Heart left ventricle (tissue), 13 donors: ENCODE measurements around the gene GARIN5B.

Experiments
- POLR2A ChIP-seq, 2 donors: fragments of 450-650 bp; IDR thresholded peaks; one replicate each; pipeline ENCODE4 v1.6.1; 2017; ENCODE audit warnings: antibody characterized with exemption in 2 of 2, mild to moderate bottlenecking in 2 of 2, moderate library complexity in 2 of 2
- TF ChIP-seq, protein P1 (sequence below), 12 donors: fragments of 200-600 bp; sonication (generic) in 4 of 12; IDR thresholded peaks; one replicate each; pipeline versions ENCODE4 v1.5.0 to v1.8.0; 2018 to 2022; ENCODE audit warnings: antibody characterized with exemption in 12 of 12, mild to moderate bottlenecking in 5 of 12
- donor health status: ischemic (EF 13 %, LVEDD 7.1; RV severe dilation, severe dysfunction).
- donor health status: DM: no; HTN: yes; CAD: no.
- donor health status: DM: no; HTN: no; CAD: no.
- donor health status: ischemic (EF 25% LVEDD 6.9; RV normal size, moderate dysfunction).
- donor health status: ischemic (EF 25% LVEDD 5.7; RV mildly dilated, moderate dysfunction).
- donor health status: ischemic (EF 35%, LVEDD 5.7; RV mildly dilated, moderate dysfunction).
- donor health status: nonischemic (EF 11% LVEDD 7.7; RV severe dilation, severe dysfunction).
- donor health status: DM: yes; HTN: yes; CAD: no.
- donor health status: PGD.
- donor health status: ischemic (EF 29% LVEDD 5.4; RV normal size, mild dysfunction).
- donor health status: nonischemic (EF 23%, LVEDD 6.1; RV moderate dilation, normal function).

GRCh38 chr19:55373993-55374757, 11.1 kb upstream of the GARIN5B start:
- TF ChIP-seq, protein P1, sequence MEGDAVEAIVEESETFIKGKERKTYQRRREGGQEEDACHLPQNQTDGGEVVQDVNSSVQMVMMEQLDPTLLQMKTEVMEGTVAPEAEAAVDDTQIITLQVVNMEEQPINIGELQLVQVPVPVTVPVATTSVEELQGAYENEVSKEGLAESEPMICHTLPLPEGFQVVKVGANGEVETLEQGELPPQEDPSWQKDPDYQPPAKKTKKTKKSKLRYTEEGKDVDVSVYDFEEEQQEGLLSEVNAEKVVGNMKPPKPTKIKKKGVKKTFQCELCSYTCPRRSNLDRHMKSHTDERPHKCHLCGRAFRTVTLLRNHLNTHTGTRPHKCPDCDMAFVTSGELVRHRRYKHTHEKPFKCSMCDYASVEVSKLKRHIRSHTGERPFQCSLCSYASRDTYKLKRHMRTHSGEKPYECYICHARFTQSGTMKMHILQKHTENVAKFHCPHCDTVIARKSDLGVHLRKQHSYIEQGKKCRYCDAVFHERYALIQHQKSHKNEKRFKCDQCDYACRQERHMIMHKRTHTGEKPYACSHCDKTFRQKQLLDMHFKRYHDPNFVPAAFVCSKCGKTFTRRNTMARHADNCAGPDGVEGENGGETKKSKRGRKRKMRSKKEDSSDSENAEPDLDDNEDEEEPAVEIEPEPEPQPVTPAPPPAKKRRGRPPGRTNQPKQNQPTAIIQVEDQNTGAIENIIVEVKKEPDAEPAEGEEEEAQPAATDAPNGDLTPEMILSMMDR (IDR thresholded peaks at IDR 0.05), result no peak
- no peak for TF ChIP-seq POLR2A (IDR thresholded peaks at IDR 0.05)
